Uterus (tissue), 2 donors: ENCODE results near the gene DIAPH2.

Experiments used
- CTCF ChIP-seq, 4 experiments: fragments of 200-600 bp in 2 of 4; fragments of 450-650 bp in 2 of 4; sonication (generic) in 2 of 4; IDR thresholded peaks; one replicate each; pipeline ENCODE4 v1.5.1; 2016 to 2019; ENCODE audit warnings: antibody characterized with exemption in 4 of 4, mild to moderate bottlenecking in 2 of 4, moderate library complexity in 1 of 4
- POLR2A ChIP-seq, 2 donors: fragments of 450-650 bp; IDR thresholded peaks; one replicate each; pipeline ENCODE4 v1.6.1; 2016; ENCODE audit warnings: antibody characterized with exemption in 2 of 2, mild to moderate bottlenecking in 1 of 2, moderate library complexity in 1 of 2

GRCh38 chrX:97538745-97539144, 854.1 kb downstream of the DIAPH2 start:
- TF ChIP-seq CTCF (IDR thresholded peaks at IDR 0.05) (no peak), POLR2A (IDR thresholded peaks at IDR 0.05) (no peak)
